Keratinocyte (primary cell): Measurements from ENCODE around the gene IFT122.

Source experiments
- CTCF ChIP-seq, 3 experiments: IDR thresholded peaks in 1 of 3; conservative IDR thresholded peaks in 1 of 3; optimal IDR thresholded peaks in 1 of 3; 2 replicates in 2 of 3; 3 replicates in 1 of 3; pipeline versions ENCODE3 to v1.5.1; 2011; ENCODE audit warnings: low read length in 3 of 3, mild to moderate bottlenecking in 3 of 3, moderate library complexity in 2 of 3, control low read depth in 1 of 3, inconsistent platforms in 1 of 3; ENCODE audit not compliant: insufficient read depth in 2 of 3; ENCODE audit errors: extremely low read depth in 1 of 3
- EZH2 ChIP-seq: IDR thresholded peaks from one replicate; pipeline ENCODE4 v1.6.1; 2012; ENCODE audit warnings: inconsistent platforms, mild to moderate bottlenecking, low read length, moderate library complexity

DNA sequence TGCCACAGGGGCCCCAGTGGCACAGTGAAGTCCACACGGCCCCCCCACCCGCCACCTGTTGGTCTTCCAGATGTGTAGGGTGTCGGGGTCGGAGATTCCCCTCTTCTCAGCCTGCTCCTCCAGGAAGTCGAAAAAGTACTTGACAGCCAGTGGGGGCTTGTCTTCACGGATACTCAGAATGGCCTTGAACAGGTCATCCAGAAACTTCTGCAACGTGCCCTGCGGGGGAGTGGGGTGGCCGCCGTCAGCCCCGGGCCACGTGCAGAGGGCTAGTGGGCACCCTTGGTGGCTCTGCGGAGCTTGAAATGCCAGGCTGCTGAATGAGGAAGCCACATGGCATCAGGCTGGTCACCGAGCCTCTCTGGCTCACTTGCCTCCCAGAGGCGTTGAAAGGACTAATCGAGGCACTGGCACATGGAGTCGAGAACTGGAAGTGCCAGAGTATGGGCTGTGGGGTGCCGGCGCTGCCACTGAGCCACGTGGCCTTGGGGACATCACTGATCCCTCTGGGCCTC lies 119.6 kb downstream of the IFT122 start:
- TF ChIP-seq CTCF (optimal IDR thresholded peaks at IDR 0.05 in 1 of 3, IDR thresholded peaks at IDR 0.05 in 1 of 3, conservative IDR thresholded peaks at IDR 0.05 in 1 of 3; ENCODE audit: extremely low read depth in 1 of 3, insufficient read depth in 2 of 3, low read length in 3 of 3) (no peak), EZH2 (no peak)
